ENCODE results near the gene HOXA1. TPM values are rescaled to one million over a fixed set of nuclear protein-coding genes. Genes with fewer than 3 reads are reported as not detected.

Gene HOXA1
- total and polyA plus RNA-seq, 2 experiments from 2014 or later: 0.07 to 0.42 TPM

DNA sequence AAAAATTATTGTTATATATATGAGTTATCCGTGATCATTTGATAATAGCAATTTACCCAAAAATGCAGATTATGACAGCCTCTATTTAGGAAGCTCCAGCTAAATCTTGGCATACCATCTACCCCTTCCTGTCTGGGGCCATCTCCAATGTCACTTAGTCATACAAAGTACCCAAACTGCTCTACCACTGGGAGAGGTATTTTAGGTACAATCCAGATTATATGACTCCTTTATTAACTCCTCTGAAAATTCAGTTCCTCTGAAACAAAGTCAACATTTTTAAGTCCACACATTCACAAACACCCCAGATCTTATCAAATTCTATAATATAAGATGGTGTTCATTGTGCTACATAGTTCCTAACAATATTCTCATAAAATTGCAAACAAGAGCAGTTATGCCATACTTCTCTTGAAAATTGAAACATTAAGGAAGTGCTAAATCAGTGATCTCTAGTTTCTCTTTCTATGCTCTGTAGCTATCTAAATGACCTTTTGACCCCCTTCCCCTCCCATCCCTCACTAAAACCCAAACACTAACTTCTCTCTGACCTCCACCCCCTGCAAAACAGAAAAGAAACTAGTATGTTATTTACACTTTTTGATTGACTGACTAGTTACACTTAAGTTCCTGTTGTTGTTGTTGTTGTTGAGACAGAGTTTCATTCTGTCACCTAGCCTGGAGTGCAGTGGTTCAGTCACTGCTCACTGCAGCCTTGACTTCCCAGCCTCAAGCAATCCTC lies 16.4 kb downstream of the HOXA1 start:
- Histone ChIP-seq H3K27me3 (peaks cover 22% of the 10 kb centered on the region), H3K27ac (no peak overlapping the region), H3K4me3 (no peak overlapping the region), H3K36me3 (no peaks in the 10 kb centered on the region), H3K9me3 (ENCODE audit: low read depth) (no peaks in the 10 kb centered on the region), H3K4me1 (ENCODE audit: low read depth) (peaks cover 7% of the 10 kb centered on the region)
- TF ChIP-seq, protein P1, sequence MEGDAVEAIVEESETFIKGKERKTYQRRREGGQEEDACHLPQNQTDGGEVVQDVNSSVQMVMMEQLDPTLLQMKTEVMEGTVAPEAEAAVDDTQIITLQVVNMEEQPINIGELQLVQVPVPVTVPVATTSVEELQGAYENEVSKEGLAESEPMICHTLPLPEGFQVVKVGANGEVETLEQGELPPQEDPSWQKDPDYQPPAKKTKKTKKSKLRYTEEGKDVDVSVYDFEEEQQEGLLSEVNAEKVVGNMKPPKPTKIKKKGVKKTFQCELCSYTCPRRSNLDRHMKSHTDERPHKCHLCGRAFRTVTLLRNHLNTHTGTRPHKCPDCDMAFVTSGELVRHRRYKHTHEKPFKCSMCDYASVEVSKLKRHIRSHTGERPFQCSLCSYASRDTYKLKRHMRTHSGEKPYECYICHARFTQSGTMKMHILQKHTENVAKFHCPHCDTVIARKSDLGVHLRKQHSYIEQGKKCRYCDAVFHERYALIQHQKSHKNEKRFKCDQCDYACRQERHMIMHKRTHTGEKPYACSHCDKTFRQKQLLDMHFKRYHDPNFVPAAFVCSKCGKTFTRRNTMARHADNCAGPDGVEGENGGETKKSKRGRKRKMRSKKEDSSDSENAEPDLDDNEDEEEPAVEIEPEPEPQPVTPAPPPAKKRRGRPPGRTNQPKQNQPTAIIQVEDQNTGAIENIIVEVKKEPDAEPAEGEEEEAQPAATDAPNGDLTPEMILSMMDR (IDR thresholded peaks at IDR 0.05; ENCODE audit: low read depth, low read length): no peak
- DNase-seq (ENCODE audit: low read depth in 1 of 2, low spot score in 1 of 2): no peak

DNA sequence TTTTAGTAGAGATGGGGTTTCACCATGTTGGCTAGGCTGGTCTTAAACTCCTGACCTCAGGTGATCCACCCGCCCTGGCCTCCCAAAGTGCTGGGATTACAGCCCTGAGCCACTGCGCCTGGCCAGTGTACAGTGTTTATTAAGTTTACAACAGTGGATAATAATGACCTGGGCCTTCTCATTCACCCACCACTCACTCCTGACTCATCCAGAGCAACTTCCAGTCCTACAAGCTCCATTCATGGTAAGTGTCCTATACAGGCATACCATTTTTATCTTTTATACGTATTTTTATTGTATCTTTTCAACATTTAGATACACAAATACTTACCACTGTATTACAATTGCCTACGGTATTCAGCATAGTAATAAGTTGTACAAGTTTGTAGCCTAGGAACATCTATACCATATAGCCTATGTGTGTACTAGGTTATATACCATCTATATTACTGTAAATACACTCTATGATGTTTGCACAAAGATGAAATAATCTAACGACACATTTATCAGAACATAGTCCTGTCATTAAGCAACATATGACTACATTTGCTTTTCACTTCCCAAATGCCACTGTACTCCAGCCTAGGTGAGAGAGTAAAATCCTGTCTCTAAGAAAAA lies 17.1 kb downstream of the HOXA1 start:
- Histone ChIP-seq H3K9me3 (ENCODE audit: low read depth) (no peaks in the 10 kb centered on the region), H3K4me3 (no peak overlapping the region), H3K4me1 (ENCODE audit: low read depth) (peaks cover 7% of the 10 kb centered on the region), H3K36me3 (no peaks in the 10 kb centered on the region), H3K27ac (no peak overlapping the region), H3K27me3 (peaks cover 15% of the 10 kb centered on the region)
- no peak for DNase-seq (ENCODE audit: low read depth in 1 of 2, low spot score in 1 of 2)
- TF ChIP-seq, protein P1 (IDR thresholded peaks at IDR 0.05; ENCODE audit: low read depth, low read length): no peak

DNA sequence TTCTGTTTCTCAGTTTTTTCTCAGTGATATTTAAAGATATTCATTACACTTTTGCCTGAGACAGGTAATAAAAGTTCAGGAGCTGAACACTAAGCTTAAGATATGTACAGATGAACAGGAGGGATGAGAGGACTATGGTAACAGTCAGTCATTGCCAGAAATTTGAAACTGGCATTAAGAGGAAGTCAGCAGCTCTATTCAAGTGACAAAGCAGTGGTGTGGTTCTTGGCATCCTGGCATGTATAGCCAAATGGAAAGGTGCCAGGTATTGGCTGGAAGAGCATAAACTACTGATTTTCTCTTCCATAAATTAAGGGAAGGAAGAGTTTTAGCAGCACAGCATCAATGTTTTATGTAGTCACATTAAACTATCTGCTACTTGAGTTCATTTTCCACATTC lies 22.7 kb downstream of the HOXA1 start:
- no peaks in the 10 kb centered on the region for H3K9me3 ChIP-seq (ENCODE audit: low read depth)
- no peaks in the 10 kb centered on the region for H3K27me3 ChIP-seq
- TF ChIP-seq, protein P1 (IDR thresholded peaks at IDR 0.05; ENCODE audit: low read depth, low read length): no peak
- DNase-seq (ENCODE audit: low read depth in 1 of 2, low spot score in 1 of 2): no peak
- peaks cover 8% of the 10 kb centered on the region for H3K4me1 ChIP-seq (ENCODE audit: low read depth)
- H3K36me3 ChIP-seq: no peaks in the 10 kb centered on the region
- H3K4me3 ChIP-seq: no peak overlapping the region
- H3K27ac ChIP-seq: no peak overlapping the region

DNA sequence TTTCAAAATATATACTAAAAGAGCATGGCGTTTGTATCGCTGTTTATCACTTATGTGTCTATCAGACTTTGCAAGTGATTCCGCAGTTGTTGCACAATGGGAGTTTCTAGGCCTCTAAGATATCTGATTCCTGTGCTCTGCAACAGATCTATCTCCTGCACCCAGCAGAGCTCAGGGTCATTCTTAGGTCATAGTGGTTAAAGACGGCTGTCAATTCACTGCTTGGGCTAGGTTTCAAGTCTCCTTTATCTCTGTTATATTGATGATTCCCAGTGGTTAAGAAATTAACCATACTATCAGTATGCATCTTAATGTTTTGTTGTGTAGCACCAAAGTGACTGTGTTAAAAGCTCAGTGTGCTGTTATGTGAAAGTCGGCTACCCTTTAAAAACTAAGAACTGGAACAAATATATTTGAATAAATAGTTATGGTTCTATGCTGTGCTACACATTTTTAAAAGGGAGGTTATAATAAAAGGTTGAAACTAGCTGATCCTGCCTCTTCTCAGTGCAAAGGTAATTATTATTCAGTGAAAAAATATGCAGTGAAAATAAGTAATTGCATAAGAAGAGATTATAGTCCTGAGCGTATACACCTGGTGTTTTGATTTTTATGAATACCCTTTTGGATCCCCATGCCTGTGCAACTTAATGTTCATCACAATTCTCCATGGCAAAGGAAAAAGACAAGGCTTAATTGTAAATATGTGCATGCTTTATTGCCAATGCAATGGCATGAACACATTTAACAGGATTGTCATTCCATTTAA lies 24.0 kb downstream of the HOXA1 start:
- H3K4me3 ChIP-seq: no peak overlapping the region
- no peaks in the 10 kb centered on the region for H3K36me3 ChIP-seq
- H3K9me3 ChIP-seq (ENCODE audit: low read depth): no peaks in the 10 kb centered on the region
- H3K4me1 ChIP-seq (ENCODE audit: low read depth): peaks cover 8% of the 10 kb centered on the region
- TF ChIP-seq, protein P1 (IDR thresholded peaks at IDR 0.05; ENCODE audit: low read depth, low read length): no peak
- no peak overlapping the region for H3K27ac ChIP-seq
- H3K27me3 ChIP-seq: no peaks in the 10 kb centered on the region
- DNase-seq (ENCODE audit: low read depth in 1 of 2, low spot score in 1 of 2): no peak

DNA sequence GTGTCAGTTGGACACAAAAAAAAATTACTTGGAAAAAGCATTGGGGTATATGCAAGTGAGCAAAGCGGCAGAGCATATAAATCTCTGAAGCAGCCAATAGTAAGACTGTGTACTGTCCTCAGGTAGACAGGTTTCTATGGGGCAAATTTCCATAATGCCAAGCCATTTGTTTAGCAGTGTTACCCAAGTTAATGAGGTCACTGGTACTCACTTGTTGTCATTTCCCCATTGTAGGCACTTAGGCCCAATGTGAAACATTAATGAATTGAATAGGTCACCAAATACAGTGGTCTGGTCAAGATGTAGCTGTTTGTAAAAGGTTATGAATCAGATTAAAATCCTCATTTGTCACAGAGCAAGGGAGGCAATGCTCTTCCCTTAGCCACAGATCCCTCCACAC lies 27.5 kb downstream of the HOXA1 start:
- TF ChIP-seq, protein P1 (IDR thresholded peaks at IDR 0.05; ENCODE audit: low read depth, low read length): no peak
- H3K27me3 ChIP-seq: no peaks in the 10 kb centered on the region

More for the DNA sequence above, 27.5 kb downstream of the HOXA1 start:
- DNase-seq (ENCODE audit: low read depth in 1 of 2, low spot score in 1 of 2): no peak
- peaks cover 8% of the 10 kb centered on the region for H3K4me1 ChIP-seq (ENCODE audit: low read depth)
- no peaks in the 10 kb centered on the region for H3K36me3 ChIP-seq
- H3K27ac ChIP-seq: no peak overlapping the region
- no peak overlapping the region for H3K4me3 ChIP-seq
- no peaks in the 10 kb centered on the region for H3K9me3 ChIP-seq (ENCODE audit: low read depth)

Data from cardiac muscle cell (in vitro differentiated cells and primary cell).